GM12878 (cell line): ENCODE results near the gene DLGAP5.

ENCODE experiments used
- BMI1 ChIP-seq: fragments of 450-650 bp; IDR thresholded peaks from 2 replicates; pipeline ENCODE4 v1.6.1; 2016; ENCODE audit warnings: mild to moderate bottlenecking, moderate library complexity, borderline replicate concordance
- BRCA1 ChIP-seq: IDR thresholded peaks from 2 replicates; pipeline ENCODE4 v1.6.1; 2011; ENCODE audit warnings: low read depth, low read length, improper control_type of control experiment
- EZH2 ChIP-seq: IDR thresholded peaks from 2 replicates; pipeline ENCODE4 v1.6.1; 2012; ENCODE audit warnings: low read depth, mild to moderate bottlenecking, control low read depth, inconsistent platforms, low read length, borderline replicate concordance; ENCODE audit not compliant: control insufficient read depth
- JUNB ChIP-seq: IDR thresholded peaks from 2 replicates; pipeline ENCODE4 v1.6.1; 2016; ENCODE audit warnings: antibody characterized with exemption, mild to moderate bottlenecking
- MTA3 ChIP-seq: IDR thresholded peaks from 2 replicates; pipeline ENCODE4 v1.6.1; 2012; ENCODE audit warnings: low read length, inconsistent platforms, borderline replicate concordance
- POLR2A ChIP-seq: IDR thresholded peaks from 2 replicates; pipeline ENCODE4 v1.6.1; 2011; ENCODE audit warnings: low read depth, mild to moderate bottlenecking, low read length
- POLR2AphosphoS5 ChIP-seq: IDR thresholded peaks from 2 replicates; pipeline ENCODE4 v1.6.1; 2011; ENCODE audit warnings: mild to moderate bottlenecking, low read length, inconsistent platforms
- TAF1 ChIP-seq: IDR thresholded peaks from 2 replicates; pipeline ENCODE4 v1.6.1; 2011; ENCODE audit warnings: mild to moderate bottlenecking, low read depth, low read length, borderline replicate concordance
- YY1 ChIP-seq: IDR thresholded peaks from 2 replicates; pipeline ENCODE4 v1.6.1; 2011; ENCODE audit warnings: low read depth, mild to moderate bottlenecking, low read length
- TF ChIP-seq, protein P1 (sequence below), 3 experiments: IDR thresholded peaks in 2 of 3; conservative IDR thresholded peaks in 1 of 3; 2 replicates each; pipeline ENCODE4 v1.5.1; 2011; ENCODE audit warnings: low read depth in 3 of 3, low read length in 3 of 3, mild to moderate bottlenecking in 3 of 3, control low read depth in 2 of 3, moderate library complexity in 2 of 3, inconsistent platforms in 1 of 3, mixed read lengths in 1 of 3; ENCODE audit not compliant: control insufficient read depth in 2 of 3, insufficient read depth in 1 of 3; ENCODE audit errors: extremely low read depth in 1 of 3

- TF ChIP-seq TAF1 (no peak), JUNB (no peak), MTA3 (no peak), YY1 (no peak), POLR2A (no peak), BMI1 (no peak), BRCA1 (no peak), POLR2AphosphoS5 (no peak), EZH2 (no peak)
- TF ChIP-seq, protein P1, sequence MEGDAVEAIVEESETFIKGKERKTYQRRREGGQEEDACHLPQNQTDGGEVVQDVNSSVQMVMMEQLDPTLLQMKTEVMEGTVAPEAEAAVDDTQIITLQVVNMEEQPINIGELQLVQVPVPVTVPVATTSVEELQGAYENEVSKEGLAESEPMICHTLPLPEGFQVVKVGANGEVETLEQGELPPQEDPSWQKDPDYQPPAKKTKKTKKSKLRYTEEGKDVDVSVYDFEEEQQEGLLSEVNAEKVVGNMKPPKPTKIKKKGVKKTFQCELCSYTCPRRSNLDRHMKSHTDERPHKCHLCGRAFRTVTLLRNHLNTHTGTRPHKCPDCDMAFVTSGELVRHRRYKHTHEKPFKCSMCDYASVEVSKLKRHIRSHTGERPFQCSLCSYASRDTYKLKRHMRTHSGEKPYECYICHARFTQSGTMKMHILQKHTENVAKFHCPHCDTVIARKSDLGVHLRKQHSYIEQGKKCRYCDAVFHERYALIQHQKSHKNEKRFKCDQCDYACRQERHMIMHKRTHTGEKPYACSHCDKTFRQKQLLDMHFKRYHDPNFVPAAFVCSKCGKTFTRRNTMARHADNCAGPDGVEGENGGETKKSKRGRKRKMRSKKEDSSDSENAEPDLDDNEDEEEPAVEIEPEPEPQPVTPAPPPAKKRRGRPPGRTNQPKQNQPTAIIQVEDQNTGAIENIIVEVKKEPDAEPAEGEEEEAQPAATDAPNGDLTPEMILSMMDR (IDR thresholded peaks at IDR 0.05 in 2 of 3, conservative IDR thresholded peaks at IDR 0.05 in 1 of 3; ENCODE audit: control insufficient read depth in 2 of 3, extremely low read depth in 1 of 3, insufficient read depth in 1 of 3, low read depth in 3 of 3, low read length in 3 of 3): no peak
These were observed 54.2 kb downstream of the DLGAP5 start for GRCh38 chr14:55136885-55137786.
